Body of pancreas (tissue), 4 donors: Measurements from ENCODE around the gene MIGA2.

Experiments used
- CTCF ChIP-seq, 7 experiments: fragments of 450-650 bp in 4 of 7; fragments of 200-600 bp in 3 of 7; sonication (generic) in 3 of 7; IDR thresholded peaks; one replicate each; pipeline ENCODE4 v1.5.1; 2016 to 2019; ENCODE audit warnings: antibody characterized with exemption in 7 of 7
- POLR2A ChIP-seq, 3 donors: fragments of 450-650 bp; IDR thresholded peaks; one replicate each; pipeline ENCODE4 v1.6.1; 2016; ENCODE audit warnings: antibody characterized with exemption in 3 of 3, mild to moderate bottlenecking in 2 of 3

GRCh38 chr9:129103595-129103965, 67.2 kb downstream of the MIGA2 start:
- TF ChIP-seq CTCF (IDR thresholded peaks at IDR 0.05) (no peak), POLR2A (IDR thresholded peaks at IDR 0.05) (no peak)
